OCI-LY1 (cell line): ENCODE measurements around the gene GALNT9.

Experiments used
- CTCF ChIP-seq: fragments of 200-600 bp; sonication (generic), shearing (Covaris generic); IDR thresholded peaks from 2 replicates; pipeline ENCODE4 v1.5.1; 2017; ENCODE audit warnings: mild to moderate bottlenecking, antibody characterized with exemption, low read length, moderate library complexity, mixed read lengths
- EZH2 ChIP-seq: fragments of 200-600 bp; sonication (generic), shearing (Covaris generic); IDR thresholded peaks from 2 replicates; pipeline ENCODE4 v1.8.0; 2017; ENCODE audit warnings: borderline replicate concordance, mixed run types, mild to moderate bottlenecking, antibody characterized with exemption, low read length, moderate library complexity, mixed read lengths

- TF ChIP-seq CTCF (no peak), EZH2 (no peak)
Observed at GRCh38 chr12:132218527-132218875, 110.9 kb downstream of the GALNT9 start.
